Measurements from ENCODE around the gene ZNF697. TPM values are rescaled to one million over a fixed set of nuclear protein-coding genes. Genes with fewer than 3 reads are reported as not detected.

Gene ZNF697
- total and polyA plus RNA-seq, 9 donors, result 3.0 to 9.1 (median 6.2) TPM

GRCh38 chr1:119687434-119688079, 39.5 kb upstream of the ZNF697 start:
- intact Hi-C loops (cut with DNase I), result no loop called here
- H3K9me3 ChIP-seq, result no peaks in the 10 kb centered on the region
- no peaks in the 10 kb centered on the region for H3K4me1 ChIP-seq (ENCODE audit: insufficient read depth)
- WGBS, 3 donors, result 66 to 74% (median 69%) methylated on average over 2 of the region's 2 CpGs
- no peak overlapping the region for H3K27ac ChIP-seq
- H3K36me3 ChIP-seq, result no peaks in the 10 kb centered on the region
- H3K4me3 ChIP-seq, result no peak overlapping the region
- H3K27me3 ChIP-seq, result no peaks in the 10 kb centered on the region
- TF ChIP-seq CTCF (IDR thresholded peaks at IDR 0.05) (no peak), POLR2A (IDR thresholded peaks at IDR 0.05) (no peak), EP300 (IDR thresholded peaks at IDR 0.05) (no peak)
- no peak for DNase-seq

- Histone ChIP-seq H3K9me3 (no peaks in the 10 kb centered on the region), H3K4me3 (no peak overlapping the region), H3K36me3 (no peaks in the 10 kb centered on the region), H3K4me1 (ENCODE audit: insufficient read depth) (no peaks in the 10 kb centered on the region), H3K27ac (no peak overlapping the region), H3K27me3 (no peaks in the 10 kb centered on the region)
- TF ChIP-seq EP300 (IDR thresholded peaks at IDR 0.05), result no peak
- no peak for TF ChIP-seq CTCF (IDR thresholded peaks at IDR 0.05)
- no peak for TF ChIP-seq POLR2A (IDR thresholded peaks at IDR 0.05)
- intact Hi-C loops (cut with DNase I), result no loop called here
- WGBS, 3 donors, result 86 to 94% (median 87%) methylated on average over 3 of the region's 3 CpGs
- no peak for DNase-seq
Measured at GRCh38 chr1:119686661-119687060, 38.6 kb upstream of the ZNF697 start.

- Histone ChIP-seq H3K4me3 (no peak overlapping the region), H3K9me3 (no peaks in the 10 kb centered on the region), H3K27ac (no peak overlapping the region), H3K36me3 (no peaks in the 10 kb centered on the region), H3K27me3 (no peaks in the 10 kb centered on the region), H3K4me1 (ENCODE audit: insufficient read depth) (no peaks in the 10 kb centered on the region)
- 87 to 100% (median 94%) methylated on average over 1 of the region's 1 CpG for WGBS, 3 donors
- TF ChIP-seq POLR2A (IDR thresholded peaks at IDR 0.05) (no peak), EP300 (IDR thresholded peaks at IDR 0.05) (no peak), CTCF (IDR thresholded peaks at IDR 0.05) (no peak)
- DNase-seq, result no peak
- intact Hi-C loops (cut with DNase I), result no loop called here
Measured at GRCh38 chr1:119683893-119684292, 35.8 kb upstream of the ZNF697 start.

GRCh38 chr1:119682141-119682540, 34.1 kb upstream of the ZNF697 start:
- no peak for DNase-seq
- intact Hi-C loops (cut with DNase I), result no loop called here
- TF ChIP-seq EP300 (IDR thresholded peaks at IDR 0.05), result no peak
- TF ChIP-seq POLR2A (IDR thresholded peaks at IDR 0.05), result no peak
- no peak for TF ChIP-seq CTCF (IDR thresholded peaks at IDR 0.05)
- Histone ChIP-seq H3K27me3 (no peaks in the 10 kb centered on the region), H3K4me1 (ENCODE audit: insufficient read depth) (no peaks in the 10 kb centered on the region), H3K4me3 (no peak overlapping the region), H3K36me3 (no peaks in the 10 kb centered on the region), H3K27ac (no peak overlapping the region), H3K9me3 (no peaks in the 10 kb centered on the region)
